PC-9 (cell line): ENCODE results near the gene FAM81A. TPM values are rescaled to one million over a fixed set of nuclear protein-coding genes. Genes with fewer than 3 reads are reported as not detected.

ENCODE experiments used
- BruUV-seq: library from RNA; stranded (reverse); fragments of 400-500 nt; replicated peaks from 2 replicates; lab custom pipeline; 2021; lab: Mats Ljungman, UMichigan
- CTCF ChIA-PET: fragments of 300-600 bp; sonication (Branson Sonifier 250); formaldehyde crosslinking; loops from one replicate; lab custom pipeline; 2022; ENCODE audit warnings: antibody characterized with exemption; lab: Charles Lee
- POLR2A ChIA-PET: fragments of 300-600 bp; sonication (Branson Sonifier 250); formaldehyde crosslinking; loops from one replicate; lab custom pipeline; 2022; ENCODE audit warnings: antibody characterized with exemption; ENCODE audit not compliant: unreplicated experiment; lab: Charles Lee
- DNase-seq, 2 experiments: peaks; one replicate each; pipeline versions ENCODE4 v3.0.0 to v3.0.0-alpha.2; 2015 to 2022; ENCODE audit warnings: mixed read lengths in 1 of 2
- H2AFZ ChIP-seq: fragments of 200-600 bp; sonication (generic); 2 replicates; pipeline ENCODE4 v1.8.1; 2017; ENCODE audit warnings: antibody characterized with exemption
- H3F3A ChIP-seq: fragments of 200-600 bp; sonication (generic); 2 replicates; pipeline ENCODE4 v1.8.1; 2017; ENCODE audit warnings: antibody characterized with exemption, mild to moderate bottlenecking, low read depth; ENCODE audit not compliant: insufficient read depth
- H3K27ac ChIP-seq: fragments of 200-600 bp; sonication (generic); 2 replicates; pipeline ENCODE4 v1.6.1; 2016; ENCODE audit warnings: mixed run types
- H3K27me3 ChIP-seq: fragments of 200-600 bp; sonication (generic); 2 replicates; pipeline ENCODE4 v1.6.1; 2016; ENCODE audit warnings: low read depth, mixed run types; ENCODE audit not compliant: insufficient read depth
- H3K36me3 ChIP-seq: fragments of 200-600 bp; sonication (generic); 2 replicates; pipeline ENCODE4 v1.6.1; 2016; ENCODE audit warnings: low read depth, mixed run types
- H3K4me1 ChIP-seq: fragments of 200-600 bp; sonication (generic); replicated peaks from 2 replicates; pipeline ENCODE4 v1.6.1; 2016; ENCODE audit warnings: mixed run types; ENCODE audit not compliant: insufficient read depth
- H3K4me2 ChIP-seq: fragments of 200-600 bp; sonication (generic); 2 replicates; pipeline ENCODE4 v1.6.1; 2017; ENCODE audit warnings: mixed run types
- H3K4me3 ChIP-seq: fragments of 200-600 bp; sonication (generic); 2 replicates; pipeline ENCODE4 v1.6.1; 2016; ENCODE audit warnings: mixed run types
- H3K79me2 ChIP-seq: fragments of 200-600 bp; sonication (generic); 2 replicates; pipeline ENCODE4 v1.6.1; 2017; ENCODE audit warnings: low read depth, mixed run types
- H3K9me2 ChIP-seq: fragments of 200-600 bp; sonication (generic); 2 replicates; pipeline ENCODE4 v1.8.1; 2017; ENCODE audit warnings: mild to moderate bottlenecking; ENCODE audit not compliant: insufficient read depth
- H3K9me3 ChIP-seq: fragments of 200-600 bp; sonication (generic); 2 replicates; pipeline ENCODE4 v1.8.1; 2016; ENCODE audit warnings: low read depth; ENCODE audit not compliant: insufficient read depth
- H4K20me1 ChIP-seq: fragments of 200-600 bp; sonication (generic); 2 replicates; pipeline ENCODE4 v1.8.1; 2017; ENCODE audit not compliant: insufficient read depth
- CTCF ChIP-seq: fragments of 200-600 bp; sonication (generic); conservative IDR thresholded peaks from 2 replicates; pipeline ENCODE4 v1.6.1; 2017; ENCODE audit warnings: mixed run types, antibody characterized with exemption, mild to moderate bottlenecking, moderate library complexity
- EZH2 ChIP-seq: fragments of 200-600 bp; sonication (generic); IDR thresholded peaks from 2 replicates; pipeline ENCODE4 v1.8.0; 2017; ENCODE audit warnings: antibody characterized with exemption, low read depth
- intact Hi-C: fragments of 100-400 bp; cut with micrococcal nuclease; formaldehyde crosslinking; loops from one replicate; pipeline ENCODE4 v1.10.0; 2022; ENCODE audit not compliant: unreplicated experiment
- total RNA-seq: library from RNA; stranded (reverse); gene quantifications from 2 replicates; pipeline ENCODE4 v1.2.3, GENCODE V29; 2021

The FAM81A gene
- total RNA-seq, 1 experiment from 2014 or later: 7.0 TPM

GRCh38 chr15:59394166-59394661 lies 43.8 kb upstream of the FAM81A start:
- intact Hi-C loops: no loop called here
- Histone ChIP-seq H3K27me3 (no peaks in the 10 kb centered on the region), H3K36me3 (no peaks in the 10 kb centered on the region), H3K4me1 (peaks cover 4% of the 10 kb centered on the region; the same call in 1 of the 2 replicates), H4K20me1 (no peaks in the 10 kb centered on the region), H3K79me2 (no peaks in the 10 kb centered on the region), H3K9me2 (no peaks in the 10 kb centered on the region), H3K4me2 (no peak overlapping the region), H2AFZ (no peak overlapping the region), H3K27ac (no peak overlapping the region), H3K4me3 (no peak overlapping the region), H3F3A (no peaks in the 10 kb centered on the region), H3K9me3 (no peaks in the 10 kb centered on the region)
- no TSS peak for BruUV-seq
- DNase-seq: no peak
- TF ChIP-seq CTCF: no peak
- TF ChIP-seq EZH2: no peak
- CTCF ChIA-PET: no interaction called here
- POLR2A ChIA-PET: no interaction called here

GRCh38 chr15:59396211-59396610 lies 41.8 kb upstream of the FAM81A start:
- no peaks in the 10 kb centered on the region for H3K79me2 ChIP-seq
- H3K4me1 ChIP-seq: peaks cover 4% of the 10 kb centered on the region; the same call in 1 of the 2 replicates
- no peaks in the 10 kb centered on the region for H3K9me3 ChIP-seq
- no peak overlapping the region for H3K4me3 ChIP-seq
- DNase-seq: no peak
- H3K36me3 ChIP-seq: no peaks in the 10 kb centered on the region
- no TSS peak for BruUV-seq
- no peaks in the 10 kb centered on the region for H3K27me3 ChIP-seq
- H4K20me1 ChIP-seq: no peaks in the 10 kb centered on the region
- no peaks in the 10 kb centered on the region for H3F3A ChIP-seq
- no peak for TF ChIP-seq EZH2
- no peak for TF ChIP-seq CTCF
- no peak overlapping the region for H3K27ac ChIP-seq
- no peak overlapping the region for H3K4me2 ChIP-seq
- ChIA-PET POLR2A (interaction anchor here (0.7 to 1.0 kb wide), 2 partner anchors 22 to 130 kb away, joined by 6 read pairs; no protein-coding TSS in a partner anchor), CTCF (no interaction called here)
- no peak overlapping the region for H2AFZ ChIP-seq
- intact Hi-C loops: no loop called here
- H3K9me2 ChIP-seq: no peaks in the 10 kb centered on the region

GRCh38 chr15:59396679-59397078 lies 41.3 kb upstream of the FAM81A start:
- Histone ChIP-seq H3K4me2 (no peak overlapping the region), H3K9me2 (no peaks in the 10 kb centered on the region), H3K9me3 (no peaks in the 10 kb centered on the region), H3K4me3 (no peak overlapping the region), H3K79me2 (no peaks in the 10 kb centered on the region), H3F3A (no peaks in the 10 kb centered on the region), H4K20me1 (no peaks in the 10 kb centered on the region), H3K27ac (no peak overlapping the region), H3K4me1 (peaks cover 4% of the 10 kb centered on the region; the same call in 1 of the 2 replicates), H3K36me3 (no peaks in the 10 kb centered on the region), H2AFZ (no peak overlapping the region), H3K27me3 (no peaks in the 10 kb centered on the region)
- ChIA-PET POLR2A (interaction anchor here (0.7 to 1.0 kb wide), 2 partner anchors 21 to 130 kb away, joined by 6 read pairs; no protein-coding TSS in a partner anchor), CTCF (interaction anchor here (0.7 kb wide), 1 partner anchor 154 kb away, joined by 6 read pairs; no protein-coding TSS in a partner anchor)
- intact Hi-C loops: no loop called here
- TF ChIP-seq CTCF (no peak), EZH2 (no peak)
- no peak for DNase-seq
- no TSS peak for BruUV-seq
